Spleen (tissue), 11 donors: Measurements from ENCODE around the gene TADA2B. TPM values are rescaled to one million over a fixed set of nuclear protein-coding genes. Genes with fewer than 3 reads are reported as not detected.

Experiments
- DNase-seq: peaks from one replicate; pipeline ENCODE4 v3.0.0-alpha.2; 2020
- H3K27ac ChIP-seq, 8 donors: fragments of 200-600 bp; sonication (generic) in 7 of 8; 1 replicate in 4 of 8; 2 replicates in 4 of 8; pipeline versions ENCODE4 v1.5.0 to v1.8.0; 2016 to 2021; ENCODE audit warnings: inconsistent platforms in 4 of 8, mild to moderate bottlenecking in 4 of 8, moderate library complexity in 1 of 8
- H3K27me3 ChIP-seq, 7 donors: fragments of 200-600 bp; sonication (generic) in 6 of 7; replicated peaks in 1 of 7; 1 replicate in 4 of 7; 2 replicates in 3 of 7; pipeline versions ENCODE4 v1.5.0 to v1.8.0; 2016 to 2021; ENCODE audit warnings: inconsistent platforms in 3 of 7, mild to moderate bottlenecking in 1 of 7
- H3K36me3 ChIP-seq, 6 donors: fragments of 200-600 bp; sonication (generic) in 5 of 6; 1 replicate in 4 of 6; 2 replicates in 2 of 6; pipeline versions ENCODE4 v1.5.0 to v1.8.0; 2016 to 2021; ENCODE audit warnings: inconsistent platforms in 2 of 6
- H3K4me1 ChIP-seq, 6 donors: fragments of 200-600 bp; sonication (generic) in 5 of 6; 1 replicate in 3 of 6; 2 replicates in 3 of 6; pipeline versions ENCODE4 v1.5.0 to v1.8.0; 2016 to 2021; ENCODE audit warnings: inconsistent platforms in 3 of 6
- H3K4me3 ChIP-seq, 8 donors: fragments of 200-600 bp; sonication (generic) in 7 of 8; 1 replicate in 4 of 8; 2 replicates in 4 of 8; pipeline versions ENCODE4 v1.5.0 to v1.8.0; 2016 to 2021; ENCODE audit warnings: inconsistent platforms in 4 of 8, mild to moderate bottlenecking in 4 of 8, moderate library complexity in 2 of 8
- H3K9me3 ChIP-seq, 8 donors: fragments of 200-600 bp; sonication (generic) in 7 of 8; 1 replicate in 4 of 8; 2 replicates in 4 of 8; pipeline versions ENCODE4 v1.5.0 to v1.8.0; 2016 to 2021; ENCODE audit warnings: inconsistent platforms in 4 of 8
- CTCF ChIP-seq, 11 experiments: fragments of 200-600 bp in 7 of 11; fragments of 450-650 bp in 4 of 11; sonication (generic) in 4 of 11; IDR thresholded peaks in 8 of 11; conservative IDR thresholded peaks in 3 of 11; 1 replicate in 7 of 11; 2 replicates in 4 of 11; pipeline versions ENCODE4 v1.4.0 to v1.8.0; 2016 to 2021; ENCODE audit warnings: antibody characterized with exemption in 11 of 11, inconsistent platforms in 4 of 11, mild to moderate bottlenecking in 1 of 11
- POLR2A ChIP-seq, 3 donors: fragments of 450-650 bp; IDR thresholded peaks; one replicate each; pipeline ENCODE4 v1.5.1; 2017; ENCODE audit warnings: antibody characterized with exemption in 3 of 3, mild to moderate bottlenecking in 1 of 3
- POLR2AphosphoS5 ChIP-seq, 3 donors: sonication (generic); formaldehyde crosslinking; IDR thresholded peaks; one replicate each; pipeline ENCODE4 v1.5.1; 2017; ENCODE audit warnings: antibody characterized with exemption in 3 of 3
- WGBS, 5 donors: extraction: QIAGEN DNeasy Blood & Tissue Kit in 3 of 5; methylation state at CpG; one replicate each; pipeline versions ENCODE4 v1.1.5 to v1.1.7; 2013 to 2018; 5-methylcytosine and 5-hydroxymethylcytosine counted together
- intact Hi-C: fragments of 100-400 bp; cut with DNase I; formaldehyde crosslinking; loops from one replicate; pipeline ENCODE4 v1.15.0; 2023; ENCODE audit warnings: low total_unique reads
- polyA plus RNA-seq, 3 donors: library from polyadenylated mRNA; stranded (reverse); fragments of 200-250 nt; gene quantifications; one replicate each; pipeline ENCODE4 v1.2.1, GENCODE V29; 2013
- total RNA-seq, 7 donors: library from RNA; depleted of rRNA in 3 of 7; stranded (reverse); fragments of >200 nt in 3 of 7; fragmentation: NEBNext Ultra II Directional in 4 of 7; extraction: Animal tissue kit (Norgen Biotek cat#: 25700) in 4 of 7; gene quantifications; one replicate each; pipeline versions ENCODE4 v1.1.0 to v1.2.1, GENCODE V29; 2016 to 2021
- donor health status: healthy with polysubstance abuse.
- donor health status: DM: no; HTN: no; CAD: no; lungs with moderate emphysema.
- donor health status: DM: no; HTN: no; CAD: no.
- donor health status: Bipolar disorder and iron deficiency.
- donor health status: healthy.
- donor health status: DM: no; HTN: no; CAD: no.
- donor health status: DM: yes; HTN: yes; CAD: no.

The TADA2B gene
- total and polyA plus RNA-seq, 10 donors: 9.9 to 32.2 (median 25.8) TPM

GRCh38 chr4:7003879-7004240 lies 39.3 kb upstream of the TADA2B start:
- Histone ChIP-seq H3K9me3 (no peaks in the 10 kb centered on the region), H3K27ac (no peak overlapping the region), H3K4me1 (peaks cover 0 to 25% (median 3%) of the 10 kb centered on the region in 6 donors), H3K4me3 (no peak overlapping the region), H3K27me3 (no peaks in the 10 kb centered on the region), H3K36me3 (peaks cover 14 to 100% (median 86%) of the 10 kb centered on the region in 6 donors)
- TF ChIP-seq POLR2AphosphoS5 (IDR thresholded peaks at IDR 0.05) (no peak), CTCF (IDR thresholded peaks at IDR 0.05 in 8 of 11, conservative IDR thresholded peaks at IDR 0.05 in 3 of 11) (no peak), POLR2A (IDR thresholded peaks at IDR 0.05) (no peak)
- DNase-seq: no peak
- intact Hi-C loops: no loop called here
- WGBS, 5 donors: 75 to 86% (median 79%) methylated on average over 8 of the region's 8 CpGs

GRCh38 chr4:7004331-7004730 lies 38.8 kb upstream of the TADA2B start:
- TF ChIP-seq POLR2AphosphoS5 (IDR thresholded peaks at IDR 0.05) (peak in 1 of 3 donors; percentile 26), CTCF (IDR thresholded peaks at IDR 0.05 in 8 of 11, conservative IDR thresholded peaks at IDR 0.05 in 3 of 11) (no peak)
- Histone ChIP-seq H3K27me3 (no peaks in the 10 kb centered on the region), H3K9me3 (no peaks in the 10 kb centered on the region), H3K27ac (no peak overlapping the region), H3K4me1 (peaks cover 0 to 20% (median under 1%) of the 10 kb centered on the region in 6 donors), H3K36me3 (peaks cover 14 to 100% (median 86%) of the 10 kb centered on the region in 6 donors), H3K4me3 (no peak overlapping the region)
- intact Hi-C loops: no loop called here
- 77 to 96% (median 88%) methylated on average over 4 of the region's 4 CpGs for WGBS, 5 donors
- no peak for DNase-seq

- intact Hi-C loops: no loop called here
- Histone ChIP-seq H3K27me3 (no peaks in the 10 kb centered on the region), H3K4me1 (peaks cover 0 to 15% (median 0%) of the 10 kb centered on the region in 6 donors), H3K9me3 (no peaks in the 10 kb centered on the region), H3K4me3 (no peak overlapping the region), H3K36me3 (peaks cover 9 to 100% (median 85%) of the 10 kb centered on the region in 6 donors), H3K27ac (no peak overlapping the region)
- WGBS, 5 donors: 79 to 97% (median 93%) methylated on average over 4 of the region's 4 CpGs
- TF ChIP-seq CTCF (IDR thresholded peaks at IDR 0.05 in 8 of 11, conservative IDR thresholded peaks at IDR 0.05 in 3 of 11): no peak
- no peak for TF ChIP-seq POLR2A (IDR thresholded peaks at IDR 0.05)
- no peak for TF ChIP-seq POLR2AphosphoS5 (IDR thresholded peaks at IDR 0.05)
- no peak for DNase-seq
These were observed 37.6 kb upstream of the TADA2B start for GRCh38 chr4:7005571-7005970.

- no peak overlapping the region for H3K4me3 ChIP-seq
- WGBS, 5 donors: 80 to 92% (median 85%) methylated on average over 3 of the region's 3 CpGs
- intact Hi-C loops: no loop called here
- no peak for DNase-seq
- H3K36me3 ChIP-seq: peaks cover 4 to 100% (median 84%) of the 10 kb centered on the region in 6 donors
- H3K27ac ChIP-seq: no peak overlapping the region
- TF ChIP-seq CTCF (IDR thresholded peaks at IDR 0.05 in 8 of 11, conservative IDR thresholded peaks at IDR 0.05 in 3 of 11): no peak
- no peak for TF ChIP-seq POLR2A (IDR thresholded peaks at IDR 0.05)
- TF ChIP-seq POLR2AphosphoS5 (IDR thresholded peaks at IDR 0.05): no peak
- peaks cover 0 to 15% (median 0%) of the 10 kb centered on the region in 6 donors for H3K4me1 ChIP-seq
- H3K27me3 ChIP-seq: no peaks in the 10 kb centered on the region
- H3K9me3 ChIP-seq: no peaks in the 10 kb centered on the region
These were observed 36.8 kb upstream of the TADA2B start for GRCh38 chr4:7006411-7006810.
